Retinal pigment epithelial cell (primary cell): Measurements from ENCODE around the gene SLX4IP.

Experiments
- DNase-seq: peaks from one replicate; pipeline ENCODE4 v3.0.0-alpha.2; 2010; ENCODE audit warnings: low read depth
- H3K4me3 ChIP-seq: 2 replicates; pipeline ENCODE4 v1.5.1; 2011; ENCODE audit warnings: mild to moderate bottlenecking, low read length, control low read depth, moderate library complexity
- TF ChIP-seq, protein P1 (sequence below): conservative IDR thresholded peaks from 2 replicates; pipeline ENCODE4 v1.5.1; 2011; ENCODE audit warnings: low read depth, low read length, control low read depth, inconsistent platforms

SLX4IP gene

DNA sequence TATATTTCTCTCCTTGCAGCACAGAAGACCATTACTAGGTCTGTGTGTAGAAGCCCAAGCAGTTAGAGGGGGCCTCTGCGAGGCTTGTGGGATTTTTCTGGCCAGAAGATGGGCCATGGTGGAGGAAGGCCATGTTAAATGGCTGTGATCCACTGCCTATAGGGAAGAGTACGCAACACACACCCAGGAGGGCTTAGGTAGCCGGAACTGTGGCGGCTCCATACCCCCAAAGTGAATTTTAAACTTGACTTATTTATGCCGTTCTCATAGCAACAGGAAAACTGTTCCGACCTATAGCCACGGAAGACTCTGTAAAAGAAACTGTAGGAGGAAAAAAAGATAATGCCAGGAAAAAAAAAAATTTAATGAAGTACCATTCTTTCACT lies 69.5 kb downstream of the SLX4IP start:
- TF ChIP-seq, protein P1, sequence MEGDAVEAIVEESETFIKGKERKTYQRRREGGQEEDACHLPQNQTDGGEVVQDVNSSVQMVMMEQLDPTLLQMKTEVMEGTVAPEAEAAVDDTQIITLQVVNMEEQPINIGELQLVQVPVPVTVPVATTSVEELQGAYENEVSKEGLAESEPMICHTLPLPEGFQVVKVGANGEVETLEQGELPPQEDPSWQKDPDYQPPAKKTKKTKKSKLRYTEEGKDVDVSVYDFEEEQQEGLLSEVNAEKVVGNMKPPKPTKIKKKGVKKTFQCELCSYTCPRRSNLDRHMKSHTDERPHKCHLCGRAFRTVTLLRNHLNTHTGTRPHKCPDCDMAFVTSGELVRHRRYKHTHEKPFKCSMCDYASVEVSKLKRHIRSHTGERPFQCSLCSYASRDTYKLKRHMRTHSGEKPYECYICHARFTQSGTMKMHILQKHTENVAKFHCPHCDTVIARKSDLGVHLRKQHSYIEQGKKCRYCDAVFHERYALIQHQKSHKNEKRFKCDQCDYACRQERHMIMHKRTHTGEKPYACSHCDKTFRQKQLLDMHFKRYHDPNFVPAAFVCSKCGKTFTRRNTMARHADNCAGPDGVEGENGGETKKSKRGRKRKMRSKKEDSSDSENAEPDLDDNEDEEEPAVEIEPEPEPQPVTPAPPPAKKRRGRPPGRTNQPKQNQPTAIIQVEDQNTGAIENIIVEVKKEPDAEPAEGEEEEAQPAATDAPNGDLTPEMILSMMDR = no peak
- H3K4me3 ChIP-seq = no peak overlapping the region
- DNase-seq = no peak

DNA sequence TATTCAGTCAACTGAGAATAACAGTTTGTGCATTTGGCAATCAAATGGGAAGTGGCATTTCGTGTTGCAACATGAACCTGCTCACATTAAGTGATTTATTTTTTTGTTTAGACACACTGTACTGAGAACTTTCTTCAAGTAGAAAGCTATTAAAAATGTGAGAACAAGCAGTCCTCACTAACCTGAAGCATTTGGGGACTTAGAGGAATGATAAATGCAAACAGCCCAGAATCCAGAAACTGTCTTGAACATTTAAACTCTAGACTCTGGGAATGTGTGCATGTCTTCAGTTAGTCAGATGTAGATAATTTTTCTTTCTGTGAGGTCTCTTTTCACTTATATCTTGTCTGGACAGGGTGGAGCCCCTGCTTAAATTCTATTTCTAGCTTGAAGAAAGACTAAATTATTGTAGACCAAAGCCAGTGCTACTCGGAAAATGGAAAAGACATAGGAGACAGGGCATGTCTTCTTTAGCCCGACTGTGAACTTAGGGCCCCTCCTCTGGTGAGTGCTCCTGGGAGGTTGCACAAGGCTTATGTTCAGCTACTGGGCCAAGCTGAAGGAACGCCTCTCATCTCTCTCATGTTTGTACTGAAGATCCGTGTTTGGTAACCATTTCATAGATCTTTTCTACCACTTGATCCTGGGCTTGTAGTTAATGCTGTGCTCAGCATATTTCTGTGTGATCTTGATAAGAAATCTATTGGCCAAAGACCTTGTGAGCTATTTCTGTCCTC lies 70.1 kb downstream of the SLX4IP start:
- TF ChIP-seq, protein P1 = no peak
- H3K4me3 ChIP-seq = no peak overlapping the region
- no peak for DNase-seq

DNA sequence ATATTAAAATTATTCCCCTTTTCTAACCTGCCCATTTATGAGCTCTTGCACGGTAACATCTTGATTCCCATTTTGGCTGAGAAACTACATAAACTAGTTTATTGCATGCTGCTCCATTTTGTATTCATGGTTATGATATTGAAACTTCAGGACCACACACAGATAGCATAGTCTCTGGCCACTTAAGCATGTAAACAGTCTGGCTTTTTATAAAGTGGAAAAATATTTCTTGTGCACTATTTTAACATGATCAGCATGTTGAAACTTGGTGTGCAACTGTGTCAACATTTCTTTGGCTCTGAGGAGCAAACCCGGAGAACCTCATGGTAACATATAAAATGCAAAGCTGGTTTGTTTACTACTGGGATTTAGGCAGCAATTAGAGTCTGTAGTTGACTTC lies 70.7 kb downstream of the SLX4IP start:
- DNase-seq = no peak
- no peak overlapping the region for H3K4me3 ChIP-seq
- TF ChIP-seq, protein P1 = no peak

DNA sequence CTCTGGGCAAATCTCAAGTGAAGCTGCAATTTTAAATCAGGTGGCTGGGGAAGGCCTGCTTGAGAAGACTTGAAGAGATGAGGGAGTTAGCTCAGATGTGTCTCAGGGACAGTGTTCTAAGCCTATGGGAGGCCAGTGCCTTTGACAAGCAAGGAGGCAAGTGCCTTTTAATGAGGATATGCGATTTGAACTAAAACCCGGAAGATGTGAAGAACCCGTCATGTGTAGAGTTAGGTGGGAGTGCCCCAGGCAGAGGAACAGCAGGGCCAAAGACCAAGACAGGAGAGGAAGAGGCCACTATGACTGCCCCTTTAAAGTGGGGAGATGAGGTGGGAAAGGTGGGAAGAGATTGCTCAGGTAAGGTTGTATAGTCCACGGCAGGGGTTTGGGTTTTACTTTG lies 71.9 kb downstream of the SLX4IP start:
- H3K4me3 ChIP-seq = no peak overlapping the region
- TF ChIP-seq, protein P1 = no peak
- no peak for DNase-seq

DNA sequence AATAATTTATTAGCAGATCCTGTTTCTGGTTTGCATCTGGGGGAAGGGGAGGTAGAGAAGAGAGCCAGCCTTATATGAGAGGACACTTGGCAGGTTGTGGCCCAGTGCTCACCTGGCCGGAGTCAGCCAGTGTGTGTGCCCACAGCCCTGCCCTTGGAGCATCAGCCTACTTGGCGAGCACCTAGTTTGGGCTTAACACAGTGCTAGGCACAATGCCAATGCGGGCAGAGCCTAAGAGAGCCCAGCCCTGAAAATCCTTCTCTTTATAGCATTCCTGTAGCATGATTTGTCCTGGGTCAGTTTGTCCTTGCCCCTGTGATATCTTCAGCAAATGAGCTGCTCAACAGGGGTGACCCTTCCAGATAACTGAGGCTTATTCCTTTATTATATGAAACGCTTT lies 73.0 kb downstream of the SLX4IP start:
- no peak for DNase-seq

DNA sequence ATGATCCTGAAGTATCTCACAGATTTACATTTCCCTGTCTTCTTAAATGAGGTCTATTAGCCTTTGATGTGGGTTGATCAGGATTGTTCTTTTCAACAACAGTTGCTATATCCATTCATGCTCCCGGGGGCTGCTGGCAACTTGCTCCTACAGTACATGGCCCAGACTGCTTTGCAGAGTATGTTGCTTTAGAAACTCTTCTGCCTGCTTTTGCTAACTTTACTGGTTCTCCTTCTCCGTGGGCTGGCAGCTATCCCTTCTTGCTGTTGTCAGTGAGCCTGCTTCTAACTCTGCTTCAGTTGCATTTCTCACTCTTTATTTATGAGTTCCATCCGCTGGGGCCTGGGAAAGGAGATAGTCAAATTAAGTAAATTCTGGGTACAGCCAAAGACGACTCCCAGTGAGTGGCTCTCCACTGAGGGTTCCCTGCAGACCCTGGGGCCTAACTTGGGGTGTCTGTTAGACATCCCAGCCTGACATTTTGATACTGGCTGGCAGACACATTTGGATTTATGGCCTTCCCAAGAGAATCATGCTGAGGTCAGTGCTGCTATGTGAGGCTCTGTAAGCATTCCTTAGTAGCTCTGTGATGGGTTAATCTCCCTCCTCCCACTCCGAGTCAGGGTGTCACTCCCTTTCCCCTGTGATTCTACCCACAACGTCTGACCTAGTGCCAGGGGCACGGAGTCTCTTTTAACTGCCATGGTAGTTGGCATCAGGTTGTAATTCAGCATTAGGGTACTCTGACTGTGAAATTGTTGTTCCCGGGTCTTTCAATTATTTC lies 73.6 kb downstream of the SLX4IP start:
- DNase-seq = peak; percentile 40
- no peak overlapping the region for H3K4me3 ChIP-seq
- TF ChIP-seq, protein P1 = no peak

More for the DNA sequence above, 73.0 kb downstream of the SLX4IP start:
- no peak overlapping the region for H3K4me3 ChIP-seq
- TF ChIP-seq, protein P1 = no peak

DNA sequence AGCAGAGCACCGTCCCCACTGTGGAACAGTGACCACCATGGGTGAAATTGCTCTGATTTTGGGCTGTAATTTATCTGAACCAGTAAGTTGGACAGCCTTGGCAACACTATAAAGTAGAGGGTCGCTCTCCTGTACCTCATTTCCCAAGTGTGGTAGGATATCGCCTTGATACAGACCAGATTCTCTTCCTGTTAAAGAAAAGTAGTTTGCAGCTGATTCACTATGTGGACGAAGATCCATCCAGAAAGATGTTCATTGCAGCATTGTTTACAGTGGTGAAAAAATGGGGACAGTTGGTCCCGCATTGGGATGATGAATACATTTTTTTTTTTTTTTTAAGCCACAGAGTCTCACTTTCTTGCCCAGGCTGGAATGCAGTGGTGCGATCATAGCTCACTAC lies 74.3 kb downstream of the SLX4IP start:
- no peak for DNase-seq
- TF ChIP-seq, protein P1 = no peak
- H3K4me3 ChIP-seq = no peak overlapping the region
